Liver (tissue), 9 donors: ENCODE results near the gene ZNHIT2. TPM values are rescaled to one million over a fixed set of nuclear protein-coding genes. Genes with fewer than 3 reads are reported as not detected.

Experiments used
- DNase-seq: peaks from one replicate; pipeline ENCODE4 v3.0.0-alpha.2; 2017; ENCODE audit warnings: low spot score
- H3K27ac ChIP-seq, 2 donors: one replicate each; pipeline ENCODE4 v1.7.0; 2013; ENCODE audit warnings: inconsistent platforms in 2 of 2, low read length in 2 of 2, control low read depth in 1 of 2, low read depth in 1 of 2, mild to moderate bottlenecking in 1 of 2
- H3K27me3 ChIP-seq, 4 donors: one replicate each; pipeline versions ENCODE4 v1.6.1 to v1.7.0; 2013; ENCODE audit warnings: low read length in 3 of 4, inconsistent platforms in 1 of 4, mild to moderate bottlenecking in 1 of 4, moderate library complexity in 1 of 4; ENCODE audit not compliant: control insufficient read depth in 4 of 4, insufficient read depth in 4 of 4
- H3K36me3 ChIP-seq, 4 donors: one replicate each; pipeline versions ENCODE4 v1.6.1 to v1.7.0; 2013; ENCODE audit warnings: low read length in 3 of 4, mild to moderate bottlenecking in 3 of 4, low read depth in 1 of 4, moderate library complexity in 1 of 4; ENCODE audit not compliant: control insufficient read depth in 4 of 4, insufficient read depth in 3 of 4
- H3K4me1 ChIP-seq, 4 donors: one replicate each; pipeline versions ENCODE4 v1.6.1 to v1.7.0; 2013; ENCODE audit warnings: low read length in 3 of 4, mild to moderate bottlenecking in 3 of 4, moderate library complexity in 1 of 4; ENCODE audit not compliant: control insufficient read depth in 4 of 4, insufficient read depth in 4 of 4
- H3K4me3 ChIP-seq, 3 donors: one replicate each; pipeline versions ENCODE4 v1.6.1 to v1.7.0; 2013; ENCODE audit warnings: low read length in 3 of 3, control low read depth in 1 of 3, low read depth in 1 of 3, mild to moderate bottlenecking in 1 of 3
- H3K9ac ChIP-seq, 2 donors: one replicate each; pipeline ENCODE4 v1.7.0; 2013; ENCODE audit warnings: low read length in 2 of 2, mild to moderate bottlenecking in 2 of 2, moderate library complexity in 2 of 2, control low read depth in 1 of 2, low read depth in 1 of 2
- H3K9me3 ChIP-seq, 4 donors: one replicate each; pipeline versions ENCODE4 v1.6.1 to v1.7.0; 2013; ENCODE audit warnings: low read length in 3 of 4; ENCODE audit not compliant: control insufficient read depth in 4 of 4
- EGR1 ChIP-seq, 2 donors: IDR thresholded peaks; 2 replicates each; pipeline ENCODE4 v1.6.1; 2016 to 2018; ENCODE audit warnings: antibody characterized with exemption in 2 of 2, low read depth in 2 of 2
- FOXA1 ChIP-seq: IDR thresholded peaks from 2 replicates; pipeline ENCODE4 v1.6.1; 2016; ENCODE audit warnings: antibody characterized with exemption
- FOXA2 ChIP-seq: IDR thresholded peaks from 2 replicates; pipeline ENCODE4 v1.6.1; 2016; ENCODE audit warnings: antibody characterized with exemption
- GABPA ChIP-seq, 2 donors: IDR thresholded peaks in 1 of 2; conservative IDR thresholded peaks in 1 of 2; 2 replicates each; pipeline ENCODE4 v1.6.1; 2016; ENCODE audit warnings: antibody characterized with exemption in 2 of 2, mild to moderate bottlenecking in 1 of 2, moderate library complexity in 1 of 2
- HNF4A ChIP-seq, 2 donors: conservative IDR thresholded peaks; 2 replicates each; pipeline ENCODE4 v1.6.1; 2016; ENCODE audit warnings: antibody characterized with exemption in 2 of 2, mild to moderate bottlenecking in 2 of 2
- HNF4G ChIP-seq: IDR thresholded peaks from 2 replicates; pipeline ENCODE4 v1.6.1; 2016; ENCODE audit warnings: antibody characterized with exemption
- JUND ChIP-seq, 2 donors: IDR thresholded peaks; 2 replicates each; pipeline ENCODE4 v1.6.1; 2016; ENCODE audit warnings: antibody characterized with exemption in 2 of 2
- MAX ChIP-seq: IDR thresholded peaks from 2 replicates; pipeline ENCODE4 v1.6.1; 2016; ENCODE audit warnings: antibody characterized with exemption
- NR2F2 ChIP-seq: IDR thresholded peaks from 2 replicates; pipeline ENCODE4 v1.6.1; 2016; ENCODE audit warnings: antibody characterized with exemption
- RAD21 ChIP-seq, 2 donors: IDR thresholded peaks; 2 replicates each; pipeline ENCODE4 v1.6.1; 2016; ENCODE audit warnings: antibody characterized with exemption in 2 of 2, mild to moderate bottlenecking in 2 of 2
- REST ChIP-seq: IDR thresholded peaks from 2 replicates; pipeline ENCODE4 v1.6.1; 2016; ENCODE audit warnings: antibody characterized with exemption, mild to moderate bottlenecking
- RXRA ChIP-seq, 2 donors: IDR thresholded peaks; 2 replicates each; pipeline ENCODE4 v1.6.1; 2017 to 2018; ENCODE audit warnings: antibody characterized with exemption in 2 of 2, mild to moderate bottlenecking in 1 of 2
- SP1 ChIP-seq: IDR thresholded peaks from 2 replicates; pipeline ENCODE4 v1.6.1; 2018; ENCODE audit warnings: antibody characterized with exemption, mild to moderate bottlenecking
- TAF1 ChIP-seq: conservative IDR thresholded peaks from 2 replicates; pipeline ENCODE4 v1.6.1; 2016; ENCODE audit warnings: antibody characterized with exemption, mild to moderate bottlenecking
- YY1 ChIP-seq: IDR thresholded peaks from 2 replicates; pipeline ENCODE4 v1.6.1; 2016; ENCODE audit warnings: antibody characterized with exemption, mild to moderate bottlenecking
- WGBS: extraction: QIAGEN DNeasy Blood & Tissue Kit; methylation state at CpG from one replicate; pipeline ENCODE4 v1.1.7; 2013; 5-methylcytosine and 5-hydroxymethylcytosine counted together
- polyA plus RNA-seq, 2 donors: library from polyadenylated mRNA; stranded (reverse) in 1 of 2; unstranded in 1 of 2; fragments of 200-250 nt in 1 of 2; fragments of >200 nt in 1 of 2; fragmentation: Nextera tagmentation in 1 of 2; extraction: Ambion mirVana in 1 of 2; gene quantifications; one replicate each; pipeline versions ENCODE4 v1.2.1 to v1.2.3, GENCODE V29; 2013 to 2015
- total RNA-seq, 2 donors: library from RNA; depleted of rRNA; stranded (reverse); fragments of >200 nt; gene quantifications; one replicate each; pipeline ENCODE4 v1.2.3, GENCODE V29; 2014
- TF ChIP-seq, protein P1 (sequence below): fragments of 150-350 bp; IDR thresholded peaks from 2 replicates; pipeline ENCODE4 v1.5.1; 2017; ENCODE audit warnings: improper control_type of control experiment, low read depth, low read length; ENCODE audit not compliant: missing input control
- TF ChIP-seq, protein P2 (sequence below): IDR thresholded peaks from 2 replicates; pipeline ENCODE4 v1.6.1; 2016; ENCODE audit warnings: antibody characterized with exemption
- TF ChIP-seq, protein P3 (sequence below): IDR thresholded peaks from 2 replicates; pipeline ENCODE4 v1.6.1; 2016; ENCODE audit warnings: antibody characterized with exemption
- donor health status: healthy.
- donor health status: healthy.
- donor health status: healthy.
- donor health status: healthy.
- donor health status: healthy.

Gene ZNHIT2
- total and polyA plus RNA-seq, 4 donors, result 2.2 to 13.9 (median 6.1) TPM

- Histone ChIP-seq H3K27ac (no peak overlapping the region), H3K9me3 (no peaks in the 10 kb centered on the region), H3K27me3 (no peaks in the 10 kb centered on the region), H3K4me1 (peaks cover 2 to 15% (median 12%) of the 10 kb centered on the region in 4 donors), H3K36me3 (peaks cover 0 to 6% (median 0%) of the 10 kb centered on the region in 4 donors), H3K9ac (no peak overlapping the region), H3K4me3 (no peak overlapping the region)
- TF ChIP-seq GABPA (IDR thresholded peaks at IDR 0.05 in 1 of 2, conservative IDR thresholded peaks at IDR 0.05 in 1 of 2) (no peak), NR2F2 (no peak), FOXA2 (no peak), YY1 (no peak), TAF1 (no peak), FOXA1 (no peak), RAD21 (IDR thresholded peaks at IDR 0.05) (no peak), REST (no peak), MAX (no peak), HNF4A (conservative IDR thresholded peaks at IDR 0.05) (no peak), EGR1 (IDR thresholded peaks at IDR 0.05; ENCODE audit: low read depth in 2 of 2) (no peak), JUND (IDR thresholded peaks at IDR 0.05) (no peak), HNF4G (no peak), RXRA (IDR thresholded peaks at IDR 0.05) (no peak), SP1 (no peak)
- TF ChIP-seq, protein P1, sequence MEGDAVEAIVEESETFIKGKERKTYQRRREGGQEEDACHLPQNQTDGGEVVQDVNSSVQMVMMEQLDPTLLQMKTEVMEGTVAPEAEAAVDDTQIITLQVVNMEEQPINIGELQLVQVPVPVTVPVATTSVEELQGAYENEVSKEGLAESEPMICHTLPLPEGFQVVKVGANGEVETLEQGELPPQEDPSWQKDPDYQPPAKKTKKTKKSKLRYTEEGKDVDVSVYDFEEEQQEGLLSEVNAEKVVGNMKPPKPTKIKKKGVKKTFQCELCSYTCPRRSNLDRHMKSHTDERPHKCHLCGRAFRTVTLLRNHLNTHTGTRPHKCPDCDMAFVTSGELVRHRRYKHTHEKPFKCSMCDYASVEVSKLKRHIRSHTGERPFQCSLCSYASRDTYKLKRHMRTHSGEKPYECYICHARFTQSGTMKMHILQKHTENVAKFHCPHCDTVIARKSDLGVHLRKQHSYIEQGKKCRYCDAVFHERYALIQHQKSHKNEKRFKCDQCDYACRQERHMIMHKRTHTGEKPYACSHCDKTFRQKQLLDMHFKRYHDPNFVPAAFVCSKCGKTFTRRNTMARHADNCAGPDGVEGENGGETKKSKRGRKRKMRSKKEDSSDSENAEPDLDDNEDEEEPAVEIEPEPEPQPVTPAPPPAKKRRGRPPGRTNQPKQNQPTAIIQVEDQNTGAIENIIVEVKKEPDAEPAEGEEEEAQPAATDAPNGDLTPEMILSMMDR, result no peak
- WGBS, result 79% methylated on average over 22 of the region's 22 CpGs
- DNase-seq, result no peak
These were observed 22.1 kb downstream of the ZNHIT2 start for GRCh38 chr11:65095427-65095826.

GRCh38 chr11:65090628-65091027 is 26.9 kb downstream of the ZNHIT2 start:
- Histone ChIP-seq H3K27ac (no peak overlapping the region), H3K27me3 (no peaks in the 10 kb centered on the region), H3K4me3 (no peak overlapping the region), H3K4me1 (peaks cover 0 to 4% (median 2%) of the 10 kb centered on the region in 4 donors), H3K9ac (no peak overlapping the region), H3K36me3 (peaks cover 5 to 37% (median 12%) of the 10 kb centered on the region in 4 donors), H3K9me3 (no peaks in the 10 kb centered on the region)
- TF ChIP-seq EGR1 (IDR thresholded peaks at IDR 0.05; ENCODE audit: low read depth in 2 of 2) (no peak), SP1 (no peak), FOXA1 (no peak), NR2F2 (no peak), TAF1 (no peak), HNF4A (conservative IDR thresholded peaks at IDR 0.05) (no peak), HNF4G (no peak), JUND (IDR thresholded peaks at IDR 0.05) (no peak), REST (no peak), GABPA (IDR thresholded peaks at IDR 0.05 in 1 of 2, conservative IDR thresholded peaks at IDR 0.05 in 1 of 2) (no peak), RXRA (IDR thresholded peaks at IDR 0.05) (no peak)
- TF ChIP-seq, protein P2, sequence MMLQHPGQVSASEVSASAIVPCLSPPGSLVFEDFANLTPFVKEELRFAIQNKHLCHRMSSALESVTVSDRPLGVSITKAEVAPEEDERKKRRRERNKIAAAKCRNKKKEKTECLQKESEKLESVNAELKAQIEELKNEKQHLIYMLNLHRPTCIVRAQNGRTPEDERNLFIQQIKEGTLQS, result no peak
- TF ChIP-seq, protein P1, result no peak
- TF ChIP-seq, protein P3, sequence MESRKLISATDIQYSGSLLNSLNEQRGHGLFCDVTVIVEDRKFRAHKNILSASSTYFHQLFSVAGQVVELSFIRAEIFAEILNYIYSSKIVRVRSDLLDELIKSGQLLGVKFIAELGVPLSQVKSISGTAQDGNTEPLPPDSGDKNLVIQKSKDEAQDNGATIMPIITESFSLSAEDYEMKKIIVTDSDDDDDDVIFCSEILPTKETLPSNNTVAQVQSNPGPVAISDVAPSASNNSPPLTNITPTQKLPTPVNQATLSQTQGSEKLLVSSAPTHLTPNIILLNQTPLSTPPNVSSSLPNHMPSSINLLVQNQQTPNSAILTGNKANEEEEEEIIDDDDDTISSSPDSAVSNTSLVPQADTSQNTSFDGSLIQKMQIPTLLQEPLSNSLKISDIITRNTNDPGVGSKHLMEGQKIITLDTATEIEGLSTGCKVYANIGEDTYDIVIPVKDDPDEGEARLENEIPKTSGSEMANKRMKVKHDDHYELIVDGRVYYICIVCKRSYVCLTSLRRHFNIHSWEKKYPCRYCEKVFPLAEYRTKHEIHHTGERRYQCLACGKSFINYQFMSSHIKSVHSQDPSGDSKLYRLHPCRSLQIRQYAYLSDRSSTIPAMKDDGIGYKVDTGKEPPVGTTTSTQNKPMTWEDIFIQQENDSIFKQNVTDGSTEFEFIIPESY, result no peak
- WGBS, result 98% methylated on average over 4 of the region's 4 CpGs
- no peak for DNase-seq
